ENCODE measurements around the gene AGAP9.
"Not testable (repeated sequence)": the region's sequence is repeated elsewhere in the genome, so short reads cannot be mapped to it uniquely, and the experiment has no call there.

Gene AGAP9

GRCh38 chr10:47523475-47523874 is at the start of gene AGAP9:
Gene AGAP9, minus strand, starts transcription at chr10:47523638. Its CDS starts 112 bp downstream, at chr10:47523526.
- not testable (repeated sequence) for DNase-seq

DNA sequence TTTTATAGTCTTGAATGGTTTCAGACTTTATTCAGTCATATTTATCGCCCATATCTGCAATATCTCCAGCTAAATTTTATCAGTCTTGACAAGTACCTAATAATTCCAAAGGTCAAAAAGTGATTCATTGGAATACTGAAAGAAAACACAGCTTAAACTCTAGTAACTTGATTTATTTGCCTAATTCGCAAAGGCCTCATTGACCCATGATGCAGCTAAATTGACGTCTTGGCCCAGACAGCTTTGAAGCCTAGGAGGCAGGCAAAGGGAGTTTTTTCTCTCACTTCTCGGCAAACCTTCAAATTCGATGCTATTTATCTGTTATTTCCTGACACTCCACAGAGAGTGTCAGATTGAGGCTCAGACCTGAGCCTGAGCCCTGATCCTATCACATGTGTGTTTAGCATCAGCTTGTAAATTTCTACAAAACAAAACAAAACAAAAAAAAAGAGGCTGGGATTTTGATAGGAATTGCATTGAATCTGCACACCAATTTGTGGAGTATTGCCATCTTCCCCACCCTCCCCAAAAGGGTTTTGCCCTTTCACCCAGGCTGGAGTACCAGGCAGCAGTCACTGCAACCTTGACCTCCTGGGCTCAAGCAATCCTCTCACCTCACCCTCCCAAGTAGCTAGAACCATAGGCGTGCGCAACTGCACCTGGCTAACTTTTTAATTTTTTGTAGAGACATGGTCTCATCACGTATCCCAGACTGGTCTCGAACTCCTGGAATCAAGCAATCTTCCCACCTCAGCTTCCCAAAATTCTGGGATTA is 47.9 kb upstream of the AGAP9 start:
- DNase-seq, result not testable (repeated sequence)

DNA sequence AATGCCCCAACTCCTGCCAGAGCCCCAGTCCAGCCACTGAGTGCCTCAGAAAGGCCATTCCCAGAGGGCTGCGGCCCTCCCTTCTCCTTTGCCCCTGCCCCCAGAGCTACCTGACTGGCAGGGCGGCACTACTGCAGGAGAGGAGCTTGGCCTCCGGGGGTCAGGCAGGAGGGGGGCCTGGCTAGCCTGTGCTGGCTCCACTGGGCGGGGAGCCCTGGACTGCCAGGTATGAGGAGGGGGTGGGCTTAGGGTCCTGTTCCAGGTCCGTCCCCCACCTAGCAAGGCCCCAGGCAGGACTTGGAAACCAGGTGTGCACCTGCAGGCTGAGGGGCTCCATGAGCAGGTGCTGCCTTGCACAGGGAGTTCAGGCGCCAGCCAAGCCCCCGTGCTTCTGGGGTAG is 43.3 kb upstream of the AGAP9 start:
- DNase-seq, result not testable (repeated sequence)

DNA sequence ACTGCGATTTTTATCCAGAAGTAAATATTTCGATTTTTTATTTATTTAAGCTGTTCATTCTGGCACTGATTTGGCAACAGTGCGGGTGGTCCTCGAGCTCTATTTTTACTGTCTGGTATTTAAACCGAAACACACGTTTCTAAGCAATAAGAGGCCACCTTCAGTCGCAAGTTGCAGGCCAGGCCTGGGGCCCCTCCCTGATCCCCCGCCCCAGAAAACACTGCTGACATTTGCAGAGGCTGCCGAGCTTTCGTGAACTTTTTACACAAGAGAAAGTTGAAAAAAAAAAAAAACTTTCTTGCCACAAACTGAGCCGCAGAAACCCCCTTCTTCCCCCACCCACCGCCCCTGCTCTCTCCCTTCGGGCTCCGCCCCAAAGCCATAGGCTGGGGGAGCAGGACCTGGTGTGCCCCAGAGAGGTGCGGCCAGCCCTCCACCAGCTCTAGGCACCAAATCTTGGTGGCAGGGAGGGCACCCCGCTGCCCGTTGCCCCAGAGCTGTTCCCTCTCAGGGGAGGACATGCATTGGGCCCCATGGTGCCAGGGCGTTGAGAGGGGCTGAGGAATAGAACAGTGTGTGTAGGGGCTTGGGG is 42.8 kb upstream of the AGAP9 start:
- DNase-seq, result not testable (repeated sequence)

DNA sequence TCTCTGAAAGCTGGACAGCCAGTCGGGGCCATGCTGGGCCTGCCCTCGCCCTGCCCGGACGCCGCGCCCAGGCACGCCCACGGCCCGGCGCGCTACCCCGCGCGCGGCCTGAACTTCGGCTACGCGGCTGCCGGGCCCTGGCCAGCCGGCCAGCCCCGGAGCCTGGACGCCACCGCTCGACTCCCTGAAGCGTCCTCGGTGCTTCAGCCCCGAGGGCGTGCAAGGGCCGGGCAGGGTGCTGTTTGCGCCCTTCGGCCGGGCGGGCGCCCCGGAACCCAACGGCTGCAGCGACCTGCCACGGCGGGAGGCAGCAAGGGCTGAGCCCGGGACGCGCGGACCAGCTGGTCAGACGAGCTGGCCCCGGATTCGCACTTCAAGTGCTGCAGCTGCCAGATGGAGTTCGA is 42.1 kb upstream of the AGAP9 start:
- DNase-seq, result not testable (repeated sequence)

DNA sequence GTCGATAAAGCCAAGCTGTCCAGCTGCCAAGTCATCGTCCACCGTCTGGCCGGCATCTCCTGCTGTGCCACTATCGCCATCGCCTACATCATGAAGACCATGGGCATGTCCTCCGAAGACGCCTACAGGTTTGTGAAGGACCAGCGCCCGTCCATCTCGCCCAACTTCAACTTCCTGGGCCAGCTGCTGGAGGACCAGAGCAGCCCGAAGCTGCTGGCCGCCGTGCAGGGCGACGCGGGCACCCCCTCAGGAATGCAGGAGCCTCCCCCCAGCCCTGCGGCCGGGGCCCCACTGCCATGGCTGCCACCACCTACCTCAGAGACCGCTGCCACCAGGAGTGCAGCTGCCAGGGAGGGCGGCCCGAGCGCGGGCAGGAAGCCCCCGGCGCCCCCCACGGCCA is 41.5 kb upstream of the AGAP9 start:
- DNase-seq, result not testable (repeated sequence)

- not testable (repeated sequence) for DNase-seq
Observed at GRCh38 chr10:47564318-47564717, 40.9 kb upstream of the AGAP9 start.

DNA sequence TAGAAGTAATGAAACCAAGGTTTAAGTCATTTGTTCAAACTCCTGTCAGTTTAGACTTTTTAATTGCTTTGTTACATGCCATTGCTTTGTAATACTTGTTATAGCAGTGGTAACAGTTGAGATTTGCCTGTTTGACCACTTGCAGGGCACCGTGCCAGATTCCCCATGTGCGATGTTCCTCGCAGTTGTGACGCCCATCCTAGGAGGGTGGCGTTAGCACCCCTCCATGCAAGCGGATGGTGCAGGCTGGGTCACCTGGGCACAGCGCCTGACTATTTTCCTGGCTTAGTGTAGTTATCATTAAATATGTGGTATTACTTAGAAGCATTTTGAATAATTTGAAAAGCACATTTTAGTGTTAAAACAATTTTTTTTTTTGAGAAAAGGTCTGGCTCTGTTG is 37.0 kb upstream of the AGAP9 start:
- DNase-seq, result not testable (repeated sequence)

DNA sequence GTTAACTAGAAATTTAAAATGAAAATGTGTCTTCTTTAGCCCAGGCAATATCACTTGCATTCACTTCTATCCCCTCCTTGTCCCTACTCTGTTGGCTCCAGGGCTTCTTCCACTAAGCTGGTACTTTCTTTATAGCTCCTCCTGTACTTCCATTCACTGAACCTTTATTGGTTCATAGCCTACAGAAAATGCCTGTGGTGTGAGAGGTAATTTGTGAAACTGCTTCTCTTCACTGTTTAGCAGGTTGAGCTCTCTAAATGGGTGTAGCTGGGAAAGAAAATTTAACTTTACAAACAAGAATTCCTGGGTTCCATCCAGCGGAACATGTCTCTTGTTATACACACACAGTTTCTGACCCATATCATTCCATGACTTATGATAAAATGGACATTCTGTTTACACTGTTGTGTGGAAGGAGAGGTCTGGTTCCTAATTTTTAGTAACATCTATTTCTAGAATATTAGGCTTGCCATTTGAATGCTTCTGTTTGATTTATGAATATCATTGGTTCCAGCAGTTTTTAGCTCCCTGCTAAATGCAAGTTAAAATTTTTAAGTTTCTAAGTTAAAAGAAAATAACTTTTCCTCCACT is 36.4 kb upstream of the AGAP9 start:
- DNase-seq, result not testable (repeated sequence)

DNA sequence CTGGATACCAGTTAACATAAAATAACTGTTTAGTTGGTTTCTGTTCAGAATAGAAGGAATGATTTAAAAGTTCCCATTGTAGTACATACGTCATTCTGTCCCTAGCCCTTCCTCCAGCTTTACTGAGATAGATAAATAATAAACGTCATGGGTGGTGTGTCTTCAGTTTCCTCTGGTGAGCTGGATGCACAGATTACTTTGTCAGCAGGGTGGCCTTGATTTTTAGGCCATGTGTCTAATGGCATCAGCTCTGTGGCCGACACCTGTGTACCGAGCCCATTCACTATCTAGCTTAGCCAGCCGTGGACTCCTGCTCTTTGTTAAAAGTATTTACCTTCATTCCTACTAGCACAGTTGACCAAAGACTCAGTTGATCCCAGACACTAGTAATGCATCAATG is 34.7 kb upstream of the AGAP9 start:
- not testable (repeated sequence) for DNase-seq

- not testable (repeated sequence) for DNase-seq
Observed at GRCh38 chr10:47557616-47558015, 34.2 kb upstream of the AGAP9 start.

DNA sequence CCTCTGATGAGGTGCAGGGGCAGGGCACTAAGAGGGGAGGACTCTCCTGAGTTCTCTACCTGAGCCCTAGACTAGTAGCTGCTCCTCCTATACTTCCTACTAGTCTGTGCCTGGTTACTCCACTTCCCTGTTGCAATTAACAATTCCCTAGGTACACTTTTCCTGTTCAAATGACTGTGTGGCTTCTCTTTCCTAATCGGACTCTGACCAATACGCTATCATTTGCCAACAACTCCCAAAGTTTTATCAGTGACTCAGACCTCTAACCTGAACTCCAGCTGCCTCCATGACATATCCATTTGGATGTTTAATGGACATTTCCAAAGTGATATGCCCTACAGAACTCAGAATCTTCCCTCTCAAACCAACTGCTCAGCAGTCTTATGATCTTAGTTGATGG is 31.9 kb upstream of the AGAP9 start:
- DNase-seq, result not testable (repeated sequence)

DNA sequence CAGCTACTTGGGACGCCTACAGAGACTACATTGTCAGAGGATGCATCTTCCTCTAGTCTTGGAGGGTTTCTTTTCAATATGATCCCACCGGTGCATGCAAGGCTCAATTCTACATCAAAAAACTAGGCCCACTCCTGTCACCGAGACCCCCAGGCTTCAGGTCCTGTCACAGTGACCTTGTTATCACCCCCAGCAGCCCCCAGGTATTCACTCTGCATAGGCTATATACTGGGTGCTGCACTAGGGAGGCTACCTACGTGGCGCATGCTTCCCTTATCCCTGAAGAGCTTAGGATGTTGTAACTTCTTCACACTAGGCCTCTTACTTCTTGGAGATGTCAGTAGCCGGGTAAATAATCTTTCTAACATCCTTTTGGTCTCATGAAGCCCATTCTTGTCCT is 31.1 kb upstream of the AGAP9 start:
- not testable (repeated sequence) for DNase-seq

DNA sequence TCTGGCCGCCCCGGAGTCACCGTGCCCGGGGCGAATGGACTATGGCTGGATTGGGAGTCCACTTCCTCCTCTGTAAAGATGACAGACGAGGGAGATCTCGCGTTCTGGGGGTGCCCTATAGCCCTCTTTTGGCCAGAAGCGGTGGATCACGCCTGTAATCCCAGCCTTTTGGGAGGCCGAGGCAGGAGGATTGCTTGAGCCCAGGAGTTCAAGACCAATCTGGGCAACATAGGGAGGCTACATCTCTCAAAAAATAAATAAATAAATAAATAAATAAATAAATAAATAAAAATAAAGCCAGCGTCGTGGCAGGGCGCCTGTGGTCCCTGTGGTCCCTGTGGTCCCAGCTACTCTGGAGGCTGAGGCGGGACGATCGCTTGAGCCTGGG is 30.4 kb upstream of the AGAP9 start:
- not testable (repeated sequence) for DNase-seq

DNA sequence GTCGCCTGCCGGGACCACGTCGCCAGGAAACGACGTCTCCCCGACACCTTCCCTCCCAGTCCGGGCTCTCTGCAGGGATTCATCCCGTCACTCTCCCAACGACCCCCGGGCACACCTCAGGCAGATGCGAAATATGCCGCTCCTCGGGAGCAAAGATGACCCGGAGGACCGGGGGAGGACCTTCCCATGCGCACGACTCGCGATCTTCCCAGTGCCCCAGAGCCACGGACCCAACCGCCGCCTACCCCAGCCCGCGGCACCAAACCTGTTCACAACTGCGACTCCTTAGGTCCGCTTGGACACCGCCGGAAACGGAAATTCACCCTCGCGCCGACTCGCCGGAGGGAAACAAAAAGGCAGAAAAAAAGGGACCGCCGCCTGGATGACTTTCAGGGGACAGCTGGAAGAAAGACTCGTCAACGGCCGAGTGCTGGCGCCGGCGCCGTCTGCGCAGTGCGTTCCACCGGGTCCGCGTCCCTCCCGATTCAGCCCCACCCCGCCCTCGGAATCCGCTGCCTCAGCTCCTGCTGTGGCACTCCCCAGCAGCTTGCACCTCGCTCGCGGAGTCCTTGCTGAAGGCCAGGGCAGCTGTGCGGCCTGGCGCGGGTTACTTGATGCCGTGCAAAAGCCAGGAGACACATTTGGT is 29.9 kb upstream of the AGAP9 start:
- DNase-seq, result peak; percentile 6

- not testable (repeated sequence) for DNase-seq
Observed at GRCh38 chr10:47552719-47553118, 29.3 kb upstream of the AGAP9 start.

- DNase-seq, result not testable (repeated sequence)
Observed at GRCh38 chr10:47547286-47547685, 23.8 kb upstream of the AGAP9 start.

- not testable (repeated sequence) for DNase-seq
Observed at GRCh38 chr10:47536430-47536829, 13.0 kb upstream of the AGAP9 start.

DNA sequence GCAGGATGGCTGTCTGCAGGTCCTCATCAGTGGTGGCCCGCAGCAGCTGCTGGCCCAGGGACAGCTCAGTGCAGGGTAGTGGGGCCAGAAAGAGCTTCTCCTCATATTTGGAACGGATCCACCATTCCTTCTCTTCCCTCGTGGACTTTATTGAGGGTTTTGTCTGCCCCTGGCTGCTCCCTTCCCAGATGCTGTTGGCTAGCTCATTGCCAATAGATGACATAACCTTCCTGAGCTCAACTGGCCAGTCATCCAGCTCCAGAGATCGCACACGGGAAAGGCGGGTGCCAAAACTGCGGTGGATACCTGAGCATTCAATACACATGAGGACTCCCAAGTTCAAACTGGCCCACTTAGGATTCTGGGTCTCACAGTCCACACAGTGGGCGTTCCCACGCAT is 21.1 kb downstream of the AGAP9 start:
- not testable (repeated sequence) for DNase-seq

DNA sequence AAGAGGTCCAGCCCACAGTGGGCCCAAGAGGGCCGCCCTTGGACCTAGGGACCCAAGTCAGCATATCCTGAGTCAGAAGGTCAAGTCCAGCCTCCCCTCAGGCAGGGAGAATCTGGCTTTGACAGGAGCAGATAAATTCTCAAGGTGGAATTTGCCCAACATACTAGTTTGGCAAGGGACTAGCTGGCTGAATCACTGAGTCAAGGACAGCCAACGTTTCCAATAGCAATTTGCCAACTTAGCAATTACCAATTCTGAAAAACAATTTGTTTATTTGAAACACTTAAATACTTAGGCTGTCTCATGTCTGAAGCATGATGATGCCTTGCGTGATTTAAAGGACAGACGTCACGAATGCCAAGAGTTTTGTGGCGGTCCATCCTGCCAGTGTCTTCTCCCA is 29.2 kb downstream of the AGAP9 start:
- DNase-seq, result not testable (repeated sequence)

DNA sequence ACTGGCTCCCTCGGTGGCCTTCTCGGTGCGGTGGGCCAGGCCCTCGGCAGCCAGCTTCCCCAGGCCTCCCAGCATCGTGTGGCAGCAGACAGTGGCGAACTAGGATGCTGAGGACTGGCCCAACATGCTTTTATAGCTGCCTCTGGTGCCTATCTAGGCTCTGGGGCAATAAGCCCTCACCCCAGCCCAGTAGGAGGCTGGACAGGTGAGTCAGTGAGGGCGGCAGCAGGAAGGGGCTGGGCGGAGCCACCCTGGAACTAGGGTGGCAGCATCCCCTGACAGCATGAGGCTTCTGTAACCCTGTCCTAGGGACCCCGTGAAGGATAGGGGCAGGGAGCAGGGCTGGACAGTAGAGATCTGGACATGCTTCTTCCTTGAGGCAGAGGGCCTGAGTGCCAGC is 31.8 kb downstream of the AGAP9 start, which contains the start of gene FAM25G:
Gene FAM25G (minus strand): TSS at position 101 of the 400 bp plus-strand sequence. CDS start 26 bp downstream, at position 75.
- DNase-seq, result not testable (repeated sequence)

- DNase-seq, result not testable (repeated sequence)
Observed at GRCh38 chr10:47489630-47490029, 33.8 kb downstream of the AGAP9 start.

GRCh38 chr10:47485943-47486342 is 37.5 kb downstream of the AGAP9 start:
- not testable (repeated sequence) for DNase-seq
